Articular chondrocyte of knee joint (primary cell): Measurements from ENCODE around the gene UGT2B15. TPM values are rescaled to one million over a fixed set of nuclear protein-coding genes. Genes with fewer than 3 reads are reported as not detected.

ENCODE experiments used
- total RNA-seq: library from RNA; depleted of rRNA; stranded (reverse); fragments of >200 nt; gene quantifications from 2 replicates; pipeline ENCODE4 v1.2.3, GENCODE V29; 2012

The UGT2B15 gene
- not detected in 2 replicates for total RNA-seq

GRCh38 chr4:68670479-68670939 is at the start of gene UGT2B15:
TSS of gene UGT2B15 (minus strand) at chr4:68670652. CDS start at chr4:68670618, 34 bp downstream.

Other genes with a start within 250 kb of the UGT2B15 start
- gene TMPRSS11E, start 223.2 kb downstream of the UGT2B15 start, total RNA-seq, result not detected in 2 replicates
- gene UGT2B17, start 94.3 kb downstream of the UGT2B15 start, total RNA-seq, result not detected in 2 replicates
- gene UGT2B10, start 145.3 kb upstream of the UGT2B15 start, total RNA-seq, result not detected in 2 replicates